Stimulated activated CD8-positive, alpha-beta memory T cell treated with anti-CD3 and anti-CD28 coated beads, Interleukin-15, amount 100 ng/mL, for 48 hours (primary cell): ENCODE data around the gene ATXN1.
"Not testable (repeated sequence)": the region's sequence is repeated elsewhere in the genome, so short reads cannot be mapped to it uniquely, and the experiment has no call there.

Experiments used
- DNase-seq, 2 donors: peaks; one replicate each; pipeline ENCODE4 v3.0.0-alpha.2; 2020; ENCODE audit warnings: low read depth in 2 of 2

The ATXN1 gene

DNA sequence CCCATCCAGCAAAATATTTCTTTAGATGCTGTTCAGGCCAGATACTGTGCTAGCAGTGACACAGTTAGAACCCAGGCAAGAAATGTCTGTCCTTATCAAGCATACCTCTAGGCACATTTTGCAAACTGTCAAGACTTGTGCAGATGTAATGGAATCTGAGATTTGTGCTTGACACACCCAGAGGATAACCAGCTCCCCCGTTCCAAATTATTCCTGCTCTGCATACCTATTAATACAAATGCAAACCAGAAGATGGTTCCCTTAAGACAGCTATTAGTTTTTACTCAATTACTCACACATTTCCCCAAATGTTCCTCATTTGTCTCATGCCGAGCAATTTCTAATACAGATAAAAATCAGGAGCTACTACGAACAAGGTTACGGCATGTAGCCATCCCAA lies 40.4 kb downstream of the ATXN1 start:
- DNase-seq, result no peak

DNA sequence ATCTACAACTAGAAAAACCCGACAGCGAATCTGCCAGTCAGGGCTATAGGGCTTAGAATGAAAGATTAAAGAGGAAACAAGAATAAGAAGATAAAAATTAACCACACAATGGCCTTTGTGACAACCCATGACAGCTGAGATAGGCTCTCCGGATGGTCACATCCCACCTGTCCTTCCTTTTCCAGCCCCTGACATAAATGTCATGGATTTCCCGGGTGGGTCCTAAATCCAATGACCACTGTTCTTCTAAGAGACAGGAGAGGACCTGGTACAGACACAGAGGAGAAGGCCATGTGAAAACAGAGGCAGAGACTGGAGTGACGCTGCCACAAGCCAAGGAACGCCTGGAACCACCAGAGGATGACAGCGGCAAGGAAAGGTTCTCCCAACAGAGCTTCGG lies 41.8 kb downstream of the ATXN1 start:
- no peak for DNase-seq

DNA sequence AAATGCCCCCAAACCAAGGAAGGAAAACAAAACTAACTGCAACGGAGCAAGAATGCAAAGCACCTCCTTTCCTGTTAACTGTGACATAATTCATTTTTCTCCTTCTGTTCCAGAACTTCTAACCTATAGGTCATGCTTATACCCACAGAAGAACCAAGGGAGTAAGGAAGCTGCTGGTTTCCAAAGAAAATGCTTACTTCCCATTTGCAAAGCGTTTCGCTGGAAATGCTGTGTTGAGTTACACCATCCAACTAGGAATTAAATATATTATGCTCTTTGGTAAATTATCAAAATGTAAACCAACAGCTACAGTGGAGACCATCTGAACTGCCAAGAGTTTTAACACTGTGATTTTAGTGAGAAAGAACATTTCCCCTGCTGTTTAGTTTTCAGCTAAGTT lies 42.9 kb downstream of the ATXN1 start:
- no peak for DNase-seq

DNA sequence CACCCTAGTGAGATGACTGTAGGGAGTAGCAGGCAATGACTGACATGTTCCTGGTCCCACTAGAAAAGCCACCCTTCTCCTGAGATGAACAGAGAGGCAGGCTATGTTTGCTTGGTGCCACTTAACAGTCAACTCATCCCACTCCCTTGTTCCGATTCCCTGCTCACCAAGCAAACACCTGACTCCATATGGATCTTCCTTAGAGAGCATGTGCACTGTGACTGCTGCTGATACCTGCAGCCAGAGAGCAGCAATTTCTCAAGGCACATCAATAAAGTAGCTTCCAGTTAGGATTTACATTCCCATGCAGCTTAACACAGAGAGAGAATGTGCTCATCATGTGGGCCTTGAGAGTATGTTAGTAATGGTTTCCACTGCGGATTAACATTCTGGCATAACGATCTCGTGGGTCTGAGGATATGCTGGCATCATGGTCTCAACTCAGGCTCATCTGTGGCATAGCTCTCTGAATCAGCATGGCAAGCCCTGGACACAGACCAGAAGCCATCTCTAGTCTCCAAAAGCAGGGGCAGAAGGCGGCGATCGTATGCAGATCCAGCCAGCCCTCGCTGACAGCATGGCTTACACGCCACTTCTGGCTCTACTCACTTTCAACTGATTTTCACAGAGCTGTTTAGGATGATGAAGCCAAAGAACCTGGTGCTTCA lies 43.9 kb downstream of the ATXN1 start:
- DNase-seq, result no peak

DNA sequence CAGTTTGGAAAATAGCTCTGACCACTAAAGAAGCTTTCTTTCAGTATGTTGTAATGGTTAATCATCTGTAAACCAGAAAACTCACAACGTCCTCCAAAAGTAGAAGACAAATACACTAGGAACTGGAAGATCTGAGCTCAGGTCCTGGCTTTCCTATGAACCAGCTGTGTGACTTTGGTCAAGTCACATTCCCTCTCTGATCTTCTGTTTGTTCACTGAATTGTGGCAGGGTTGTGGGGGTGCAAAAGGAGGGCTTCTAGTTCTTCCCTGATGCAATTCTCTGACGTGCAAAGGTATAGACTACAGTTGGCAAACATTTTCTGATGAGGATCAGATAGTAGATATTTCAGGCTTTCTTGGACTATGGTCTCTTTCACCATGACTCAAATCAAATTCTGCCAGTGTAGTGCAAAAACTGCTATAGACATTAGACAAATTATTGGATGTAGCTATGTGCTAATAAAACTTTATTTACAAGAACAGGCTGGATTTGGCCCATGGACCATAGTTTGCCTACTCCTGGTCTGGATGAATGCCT lies 44.9 kb downstream of the ATXN1 start:
- DNase-seq, result no peak

DNA sequence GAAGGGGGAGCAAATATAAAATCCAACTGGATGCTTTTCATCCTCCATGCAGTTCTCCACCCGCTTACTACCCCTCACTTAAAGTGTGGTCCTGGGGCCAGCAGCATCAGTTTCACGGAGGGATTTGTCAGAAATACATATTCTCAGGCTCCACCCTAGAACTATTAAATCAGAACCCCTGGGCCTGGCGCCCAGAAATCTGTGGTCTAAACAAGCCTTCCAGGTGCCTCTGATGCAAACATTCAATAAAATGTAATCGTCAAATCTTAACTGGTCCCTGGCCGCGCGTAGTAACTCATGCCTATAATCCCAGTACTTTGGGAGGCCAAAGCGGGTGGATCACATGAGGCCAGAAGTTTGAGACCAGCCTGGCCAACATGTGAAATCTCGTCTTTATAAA lies 47.7 kb downstream of the ATXN1 start:
- DNase-seq, result no peak

DNA sequence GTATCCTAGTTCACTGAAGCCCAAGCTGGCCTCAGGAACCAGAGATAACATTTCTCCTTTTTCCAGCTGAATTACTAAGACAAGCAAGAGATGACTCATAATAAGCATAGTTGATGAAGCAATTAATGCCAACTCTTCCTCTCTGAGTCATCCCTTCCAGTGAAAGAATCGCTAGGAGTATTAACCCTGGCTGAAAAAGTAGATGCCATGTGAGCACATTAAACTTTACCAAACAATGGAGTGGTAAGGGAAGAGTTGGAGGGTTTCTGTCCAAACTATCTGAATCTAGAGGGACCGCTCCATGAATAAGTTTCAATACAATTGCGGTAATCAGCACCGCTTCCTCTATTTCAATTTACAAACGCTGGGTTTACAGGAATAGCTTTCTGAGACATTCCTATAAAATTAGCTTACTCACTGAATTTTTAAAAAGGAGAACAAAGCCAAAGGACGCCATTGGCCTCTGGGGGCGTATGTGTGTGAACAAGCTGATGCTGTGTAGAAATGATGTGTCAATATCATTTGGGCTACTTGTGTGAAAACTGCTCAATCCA lies 48.3 kb downstream of the ATXN1 start:
- DNase-seq, result no peak

DNA sequence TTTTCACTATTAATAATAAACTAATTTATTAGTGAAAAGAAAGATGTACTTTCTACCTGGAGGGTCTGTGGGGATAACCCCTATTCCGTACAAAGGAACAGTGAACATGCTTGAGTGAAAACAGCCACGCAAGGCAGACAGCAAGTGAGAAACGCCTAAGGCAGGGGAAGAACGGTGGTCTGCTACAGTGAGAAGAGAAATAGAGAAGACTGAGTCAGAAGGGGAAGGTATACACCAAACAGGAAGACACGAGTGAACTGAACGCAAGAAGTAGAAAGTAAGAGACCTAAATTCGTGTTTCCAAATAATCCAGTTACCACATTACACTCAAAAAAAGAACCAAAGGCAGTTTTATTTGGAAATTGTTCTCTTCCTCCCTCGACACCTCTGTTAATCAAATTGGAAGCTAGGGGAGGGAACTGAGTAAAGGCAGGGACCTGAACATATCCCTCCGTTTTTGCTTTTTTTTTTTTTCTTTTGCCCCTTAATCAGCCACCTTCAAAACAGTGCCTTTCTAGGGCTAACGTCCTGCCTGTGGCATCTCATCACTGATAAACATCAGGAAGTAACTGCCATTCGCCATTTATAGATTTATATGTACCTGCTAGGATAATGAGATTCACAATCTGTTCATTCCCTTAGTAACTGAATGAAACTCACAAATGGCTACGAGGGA lies 48.9 kb downstream of the ATXN1 start:
- DNase-seq, result no peak

DNA sequence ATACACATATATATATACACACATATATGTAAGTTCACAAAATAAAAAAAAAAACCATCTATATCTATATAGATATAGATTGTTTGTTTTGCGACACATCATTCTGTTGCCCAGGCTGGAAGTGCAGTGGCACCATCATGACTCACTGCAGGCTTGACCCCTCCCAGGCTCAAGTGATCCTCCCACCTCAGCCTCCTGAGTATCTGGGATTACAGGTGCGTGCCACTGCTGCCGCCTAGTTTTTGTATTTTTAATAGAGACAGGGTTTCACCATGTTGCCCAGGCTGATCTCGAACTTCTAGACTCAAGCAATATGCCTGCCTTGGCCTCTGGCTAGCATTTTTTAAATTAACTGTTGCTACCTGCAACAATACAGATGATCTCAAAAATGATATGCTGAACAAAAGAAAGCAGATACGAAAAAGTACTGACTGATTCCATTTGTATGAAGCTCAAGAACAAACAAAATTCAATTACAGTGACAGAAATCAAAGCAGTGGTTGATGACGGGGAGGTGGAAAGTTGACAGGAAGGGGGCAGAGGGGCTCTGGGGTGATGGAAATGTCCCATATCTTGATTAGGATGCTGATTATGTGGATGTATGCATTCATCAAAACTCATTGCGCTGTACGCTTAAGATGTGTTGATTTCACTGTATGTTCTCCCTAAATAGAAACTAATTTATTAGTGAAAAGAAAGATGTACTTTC lies 49.6 kb downstream of the ATXN1 start:
- DNase-seq, result no peak

DNA sequence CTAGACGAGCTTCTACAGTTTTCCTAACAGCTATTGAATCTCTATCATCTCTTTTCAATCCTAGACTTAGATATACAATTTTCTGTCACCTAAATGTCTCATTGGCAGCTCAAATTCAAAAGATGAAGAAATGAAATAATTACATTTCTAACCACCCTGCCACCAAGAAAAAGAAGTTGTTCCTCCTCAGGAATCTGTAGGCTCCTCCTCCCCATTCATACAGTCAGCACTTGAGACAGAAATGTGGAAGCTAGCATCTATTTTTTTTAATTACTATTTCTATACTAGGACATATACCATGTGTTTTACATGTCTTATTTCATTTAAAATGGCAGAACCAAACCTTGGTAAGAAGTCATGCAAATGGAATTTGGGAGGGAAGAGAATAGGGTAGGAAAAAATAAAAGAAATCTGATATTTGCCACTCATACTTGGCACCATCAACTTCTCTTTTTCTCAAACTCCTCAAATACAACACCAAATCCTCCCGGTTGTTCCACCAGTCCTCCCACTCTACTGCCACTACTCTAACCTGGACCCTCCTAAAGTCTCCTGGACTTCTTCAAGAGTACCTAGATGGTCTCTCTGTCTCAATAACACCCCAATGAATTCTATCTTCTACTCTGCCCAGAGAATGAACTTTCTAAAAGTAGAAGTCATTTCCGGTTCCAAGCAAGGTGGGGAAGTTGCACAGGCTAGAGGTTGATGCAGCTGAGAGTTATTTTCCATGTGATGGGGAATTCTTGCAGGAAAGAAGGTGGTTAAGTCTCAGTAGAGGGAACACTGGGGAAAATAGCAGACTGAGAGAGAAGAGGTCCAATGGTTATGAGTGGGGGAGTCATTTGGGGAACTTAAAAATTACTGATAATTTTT lies 54.1 kb downstream of the ATXN1 start:
- no peak for DNase-seq

DNA sequence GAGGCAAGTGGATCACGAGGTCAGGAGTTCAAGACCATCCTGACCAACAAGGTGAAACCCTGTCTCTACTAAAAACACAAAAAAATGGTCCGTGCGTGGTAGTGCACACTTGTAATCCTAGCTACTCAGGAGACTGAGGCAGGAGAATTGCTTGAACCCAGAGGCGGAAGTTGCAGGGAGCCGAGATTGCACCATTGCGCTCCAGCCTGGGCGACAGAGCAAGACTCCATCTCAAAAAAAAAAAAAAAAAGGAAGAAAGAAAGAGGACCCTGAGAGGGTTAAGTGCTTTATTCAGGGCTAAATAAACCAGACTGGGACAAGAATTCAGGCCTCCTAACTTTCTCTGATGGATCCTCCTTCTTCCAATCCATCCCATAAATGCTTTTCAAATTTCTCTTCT lies 54.8 kb downstream of the ATXN1 start:
- DNase-seq, result not testable (repeated sequence)

DNA sequence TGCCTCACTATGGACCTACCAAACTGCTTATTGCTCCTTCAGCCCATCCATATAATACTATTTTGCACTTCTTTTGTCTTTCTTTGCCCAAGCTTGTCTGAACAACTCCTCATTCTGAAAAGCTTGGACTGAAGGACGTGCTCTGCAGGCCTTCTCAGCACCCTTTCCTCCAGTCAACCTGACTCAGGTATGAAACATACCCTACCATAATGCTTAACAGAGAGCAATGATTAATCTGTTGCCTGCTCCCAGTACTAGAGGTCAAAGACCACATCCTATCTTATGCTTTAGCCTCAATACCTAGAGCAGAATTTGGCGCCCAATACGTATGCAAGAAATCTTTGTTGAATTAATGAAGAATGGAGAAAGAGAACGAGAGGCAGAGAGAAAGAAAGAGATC lies 55.2 kb downstream of the ATXN1 start:
- no peak for DNase-seq

DNA sequence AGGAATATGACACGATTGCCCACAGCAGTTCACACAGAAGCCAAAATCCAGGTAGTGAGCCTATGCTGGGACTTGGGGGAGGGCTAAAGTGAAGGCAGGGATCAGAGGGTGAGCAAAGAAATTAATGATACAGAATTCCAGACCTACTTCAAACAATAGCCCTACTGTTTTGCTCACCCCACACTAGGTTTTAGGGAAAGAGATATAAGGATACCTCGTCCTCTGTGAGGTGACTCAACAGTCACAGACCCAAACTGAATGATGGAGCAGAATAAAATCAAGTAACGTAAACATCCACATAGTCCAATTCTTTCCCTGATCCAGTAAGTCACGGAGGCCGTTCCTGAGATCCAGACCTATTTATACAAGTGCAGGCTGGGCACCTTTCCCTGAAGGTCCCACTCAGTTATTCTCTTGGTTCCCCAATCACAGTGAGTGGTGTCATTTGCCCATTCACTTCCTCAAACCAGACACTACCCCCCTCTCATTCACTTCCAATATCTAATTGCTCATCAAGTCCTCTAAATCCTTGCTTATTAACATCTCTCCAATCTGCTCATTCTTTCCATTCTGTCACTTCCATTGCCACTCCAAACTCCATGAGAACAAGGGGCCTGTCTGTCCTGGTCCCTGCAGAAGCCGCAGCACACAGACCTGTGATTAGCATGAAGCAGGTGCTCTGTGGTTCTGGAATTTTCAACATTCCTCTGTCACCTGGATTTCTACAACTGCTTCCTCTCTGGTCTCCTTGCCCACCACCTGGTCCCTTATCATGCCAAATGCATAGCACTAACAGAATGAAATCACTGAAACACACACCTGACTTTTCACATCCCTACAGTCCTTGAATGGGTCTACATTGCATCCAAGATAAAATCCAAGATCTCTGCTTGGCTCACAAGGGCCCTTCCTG lies 55.9 kb downstream of the ATXN1 start:
- no peak for DNase-seq

DNA sequence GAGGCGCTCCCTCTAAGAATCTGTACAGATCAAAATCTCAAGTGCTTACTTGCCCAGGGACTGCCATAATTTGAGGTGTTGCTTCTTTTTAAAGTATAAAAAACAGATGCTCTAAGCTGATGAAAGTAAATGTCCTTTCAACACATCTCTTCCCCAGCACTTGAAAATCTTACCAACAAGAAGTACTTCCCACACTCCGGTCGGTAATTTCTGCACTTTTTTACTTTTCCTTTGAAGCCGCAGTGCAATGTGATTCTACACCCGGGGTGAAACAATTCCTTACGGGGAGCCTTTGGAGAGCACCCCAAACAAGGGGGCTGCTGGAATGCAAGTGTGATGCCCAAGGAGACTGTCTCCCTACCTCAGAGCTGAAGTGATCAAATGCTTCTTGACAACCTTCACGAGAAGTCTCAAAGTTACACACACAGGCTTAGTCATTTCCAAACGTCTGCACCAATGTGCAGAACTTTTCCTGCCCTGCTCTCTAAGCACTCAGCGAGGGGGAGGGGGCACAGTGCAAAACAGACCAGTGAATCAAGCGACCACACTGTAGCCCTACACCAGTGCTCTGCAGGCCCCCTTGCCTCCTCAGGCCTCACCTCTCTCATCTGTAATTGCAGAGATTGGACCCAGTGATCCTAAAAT lies 56.7 kb downstream of the ATXN1 start:
- peak in 1 of 2 donors; percentile 60 for DNase-seq

DNA sequence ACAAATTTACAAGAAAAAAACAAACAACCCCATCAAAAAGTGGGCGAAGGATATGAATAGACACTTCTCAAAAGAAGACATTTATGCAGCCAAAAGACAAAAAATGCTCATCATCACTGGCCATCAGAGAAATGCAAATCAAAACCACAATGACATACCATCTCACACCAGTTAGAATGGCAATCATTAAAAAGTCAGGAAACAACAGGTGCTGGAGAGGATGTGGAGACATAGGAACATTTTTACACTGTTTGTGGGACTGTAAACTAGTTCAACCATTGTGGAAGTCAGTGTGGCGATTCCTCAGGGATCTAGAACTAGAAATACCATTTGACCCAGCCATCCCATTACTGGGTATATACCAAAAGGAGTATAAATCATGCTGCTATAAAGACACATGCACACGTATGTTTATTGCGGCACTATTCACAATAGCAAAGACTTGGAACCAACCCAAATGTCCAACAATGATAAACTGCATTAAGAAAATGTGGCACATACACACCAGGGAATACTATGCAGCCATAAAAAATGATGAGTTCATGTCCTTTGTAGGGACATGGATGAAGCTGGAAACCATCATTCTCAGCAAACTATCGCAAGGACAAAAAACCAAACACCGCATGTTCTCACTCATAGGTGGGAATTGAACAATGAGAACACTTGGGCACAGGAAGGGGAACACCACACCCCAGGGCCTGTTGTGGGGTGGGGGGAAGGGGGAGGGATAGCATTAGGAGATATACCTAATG lies 58.5 kb downstream of the ATXN1 start:
- not testable (repeated sequence) for DNase-seq

DNA sequence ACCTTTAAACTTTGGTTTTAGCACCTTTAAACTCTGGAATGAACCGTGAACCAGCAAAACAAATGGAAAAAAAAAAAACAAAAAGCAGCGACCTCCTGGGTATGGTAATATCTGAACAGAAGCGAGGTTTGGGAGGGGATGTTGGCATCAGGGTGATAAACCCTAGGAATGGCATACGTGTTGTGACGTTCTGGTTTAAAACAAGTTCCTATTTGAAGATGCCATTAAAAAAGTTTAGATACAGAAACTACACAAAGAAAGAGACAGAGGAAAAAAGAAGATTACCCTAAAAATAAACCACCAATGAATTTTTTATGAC lies 60.4 kb downstream of the ATXN1 start:
- no peak for DNase-seq

DNA sequence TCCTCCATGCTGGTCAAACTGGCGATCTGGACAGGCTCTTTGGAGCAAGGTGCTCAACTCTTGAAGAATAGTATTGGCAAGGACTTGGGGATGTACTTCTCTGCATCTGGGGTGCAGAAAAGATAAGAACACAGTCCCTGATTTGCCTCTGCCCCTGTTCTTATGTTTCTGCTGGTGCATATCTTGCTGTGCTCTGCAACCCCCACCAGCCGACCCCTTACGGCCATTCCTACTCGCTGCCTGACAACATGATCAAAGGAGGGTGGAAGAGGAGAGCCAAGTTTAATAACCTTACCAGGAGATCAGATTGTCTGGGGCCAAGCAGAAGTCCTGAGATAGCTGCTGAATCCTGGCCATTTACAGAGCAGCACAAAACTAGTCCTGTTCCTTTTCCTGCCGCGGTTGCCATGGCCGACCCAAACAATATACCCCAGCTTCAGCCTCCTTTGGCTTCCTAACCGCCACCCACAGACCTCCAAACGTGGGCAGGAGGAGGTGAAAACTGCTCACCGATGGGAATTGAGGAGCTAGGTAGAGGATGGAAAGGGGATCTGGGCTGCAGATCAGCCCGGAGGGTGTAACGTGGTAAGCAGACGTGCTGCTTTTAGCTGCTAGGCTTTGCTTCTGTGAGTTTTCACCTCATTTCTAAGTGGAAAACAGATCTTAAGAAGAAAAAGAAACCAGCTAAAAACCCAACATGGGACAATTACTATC lies 60.9 kb downstream of the ATXN1 start:
- DNase-seq, result no peak

DNA sequence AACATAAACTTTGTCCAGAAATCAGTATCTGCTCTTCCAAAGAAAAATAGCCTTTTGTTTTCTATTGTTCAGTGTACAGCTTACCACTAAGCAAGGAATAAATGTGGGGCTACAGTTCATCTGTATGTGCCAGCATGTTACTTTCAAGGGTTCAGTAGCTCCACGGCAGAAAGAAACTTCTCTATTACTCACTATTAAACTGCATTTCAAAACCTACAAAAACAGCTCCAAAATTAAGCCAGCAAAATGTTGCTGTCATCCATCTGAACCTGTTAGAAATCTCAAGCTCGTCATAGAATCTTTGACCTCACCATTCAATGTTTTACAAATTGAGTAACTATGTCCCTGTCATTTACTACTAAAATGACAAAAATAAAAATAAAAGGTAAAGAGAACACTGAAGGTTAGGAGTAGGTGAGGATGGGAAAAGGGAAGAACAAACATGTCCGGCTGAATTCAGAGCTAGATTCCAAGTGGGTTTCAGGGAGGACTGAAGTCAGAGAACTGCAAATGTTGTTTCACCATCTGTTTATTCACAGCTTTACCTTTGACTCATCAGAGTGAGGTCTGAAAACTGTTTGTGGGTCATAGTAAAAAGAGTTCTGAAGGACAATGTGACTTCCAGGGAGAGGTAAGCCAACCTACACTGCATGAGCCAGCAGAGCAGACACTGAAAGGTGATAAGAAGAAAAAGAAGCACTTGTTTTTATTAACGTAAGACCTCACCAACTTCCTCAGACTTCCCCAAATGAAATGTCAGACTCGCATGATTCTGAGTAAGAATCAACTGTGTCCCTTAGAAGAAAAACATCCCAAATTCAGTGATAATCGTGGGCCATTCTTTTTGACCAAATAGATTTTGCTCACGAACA lies 62.0 kb downstream of the ATXN1 start:
- no peak for DNase-seq
